CD4-positive, alpha-beta T cell treated with Interleukin-6 at 100 ng/mL for 8 hours (primary cell): Measurements from ENCODE around the gene OCRL.
A peak's percentile ranks its signal among the peaks of the same experiment; 100 is the strongest.

Experiments used
- DNase-seq: peaks from one replicate; pipeline ENCODE4 v3.0.0-alpha.2; 2020; ENCODE audit warnings: mixed read lengths, low spot score

Gene OCRL

DNA sequence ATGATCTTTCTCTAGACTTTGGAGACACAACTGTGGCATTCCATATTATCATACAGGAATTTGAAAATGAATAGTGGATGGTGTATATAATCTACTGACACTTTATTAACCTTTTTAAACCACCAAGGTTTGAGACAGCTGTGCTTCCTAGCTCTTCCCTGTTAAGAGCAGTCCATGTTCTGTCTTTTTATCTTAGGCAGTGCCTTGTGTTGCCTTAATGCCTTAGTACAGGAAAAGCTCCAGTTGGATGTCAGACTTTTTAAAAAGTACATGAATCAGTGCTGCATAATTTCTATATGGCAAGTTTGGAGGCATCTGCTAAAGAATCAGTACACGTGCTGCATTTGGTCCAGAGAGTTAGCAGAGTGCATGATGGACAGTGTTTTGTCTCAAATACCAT, 45.1 kb downstream of the OCRL start:
- DNase-seq, result no peak

DNA sequence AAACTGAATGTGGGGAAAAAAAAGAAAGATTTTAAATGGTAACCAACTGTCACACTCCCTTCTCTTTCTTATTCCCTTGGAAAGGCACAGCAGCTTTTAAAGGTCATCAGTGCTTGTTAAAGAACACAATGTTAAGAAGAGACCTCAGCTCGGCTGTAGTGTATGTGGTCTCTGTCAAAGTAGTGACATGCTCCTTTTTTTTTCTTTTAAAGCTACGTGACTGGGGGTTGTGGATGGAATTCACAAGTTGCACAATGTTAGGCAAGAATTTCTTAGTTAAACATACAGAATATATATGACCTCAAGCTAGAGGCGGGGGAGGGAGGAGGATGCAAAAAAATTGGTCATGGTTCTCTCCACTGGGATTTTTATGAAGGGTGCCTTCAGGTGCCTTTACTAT, 45.6 kb downstream of the OCRL start:
- DNase-seq, result no peak

DNA sequence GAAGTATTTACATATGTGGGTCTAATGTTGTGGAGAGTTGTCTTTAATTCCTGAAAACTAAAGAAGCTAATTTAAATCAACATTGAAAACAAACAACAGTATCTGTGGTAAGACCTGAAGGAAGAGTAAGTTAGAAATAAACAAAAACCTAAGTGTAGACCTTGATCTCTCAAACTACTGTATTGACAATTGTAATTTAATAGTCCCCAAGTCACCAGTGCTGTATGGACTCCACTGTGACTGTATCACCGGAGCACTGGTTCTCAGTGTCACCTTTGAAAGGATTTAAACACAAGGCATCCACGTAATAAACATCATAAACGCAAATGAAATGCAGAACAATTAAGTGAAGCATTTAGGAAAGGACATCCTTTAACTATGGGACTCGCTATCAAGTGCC, 46.4 kb downstream of the OCRL start:
- DNase-seq, result no peak

DNA sequence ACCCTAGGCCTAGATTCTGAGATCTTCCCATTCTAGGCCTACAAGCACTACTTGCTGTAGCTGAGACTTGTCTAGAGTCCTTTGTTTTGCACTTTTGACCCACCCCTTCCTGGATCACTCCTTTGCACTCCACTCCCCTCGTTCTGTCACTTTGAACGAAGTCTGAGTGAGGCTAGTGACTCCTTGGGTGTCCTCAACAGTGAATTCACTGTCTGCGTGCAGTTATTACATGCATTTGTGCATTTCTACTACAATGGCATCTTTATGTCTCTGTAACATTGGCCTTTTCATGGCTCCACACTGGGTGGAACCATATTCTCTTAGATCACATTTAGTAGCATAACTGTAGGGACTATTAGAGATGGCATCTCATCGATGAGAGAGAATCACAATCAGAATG, 50.5 kb downstream of the OCRL start:
- DNase-seq, result no peak

DNA sequence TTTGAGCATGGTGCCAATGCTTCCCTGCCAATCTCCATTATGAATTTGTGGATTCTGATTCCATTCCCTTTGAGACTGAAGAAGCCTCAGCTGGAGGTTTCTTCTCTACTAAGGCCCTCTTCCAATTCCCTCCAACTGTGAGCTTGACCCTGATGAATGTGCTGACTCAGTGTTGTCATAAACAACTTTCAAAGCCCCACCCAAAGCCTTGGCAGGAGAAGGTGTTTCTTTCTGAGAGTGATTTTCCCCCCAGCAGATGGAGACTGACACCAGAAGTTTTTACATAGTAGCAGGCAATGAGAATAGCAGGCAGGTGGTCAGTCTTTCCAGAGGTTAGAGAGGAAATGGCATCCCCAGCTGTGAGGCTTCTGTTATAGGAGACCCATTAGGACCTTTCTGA, 53.1 kb downstream of the OCRL start:
- no peak for DNase-seq

DNA sequence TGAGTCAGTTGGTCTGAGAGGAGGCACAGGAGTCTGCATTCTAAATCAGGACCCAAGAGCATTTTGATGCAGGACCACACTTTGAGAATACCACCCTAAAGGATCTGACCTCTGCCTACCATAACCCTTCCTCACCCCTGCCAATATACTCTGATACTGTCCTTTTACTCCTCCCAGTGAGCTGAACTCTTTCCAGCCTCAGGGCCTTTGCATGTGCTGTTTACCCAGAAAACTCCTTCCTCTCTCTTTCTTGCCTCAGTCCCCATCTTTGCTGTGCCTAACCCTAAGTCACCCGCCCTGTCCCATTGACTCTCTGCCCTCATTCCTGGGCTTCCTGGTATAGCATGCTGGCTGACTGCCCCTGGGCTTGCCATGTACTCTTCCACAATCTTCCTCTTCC, 54.7 kb downstream of the OCRL start:
- no peak for DNase-seq

DNA sequence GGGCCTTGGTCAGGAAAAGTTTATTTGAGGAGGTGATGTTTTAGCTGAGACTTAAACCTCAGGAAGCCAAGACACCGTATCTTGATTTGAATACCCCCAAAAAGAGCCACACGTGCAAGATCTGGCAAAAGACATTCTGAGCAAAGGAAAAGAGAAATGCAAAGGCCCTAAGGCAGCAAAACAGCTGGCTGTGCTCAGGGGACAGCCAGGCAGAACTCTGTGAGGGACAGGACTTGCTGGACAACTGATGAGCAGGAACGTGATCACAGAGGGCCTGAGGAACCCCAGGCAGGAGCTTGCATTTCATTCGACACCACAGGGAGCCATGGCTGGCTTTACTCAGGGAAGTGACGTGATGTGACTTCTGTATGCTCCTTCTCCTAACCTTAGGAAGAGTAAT, 56.0 kb downstream of the OCRL start:
- DNase-seq, result no peak

DNA sequence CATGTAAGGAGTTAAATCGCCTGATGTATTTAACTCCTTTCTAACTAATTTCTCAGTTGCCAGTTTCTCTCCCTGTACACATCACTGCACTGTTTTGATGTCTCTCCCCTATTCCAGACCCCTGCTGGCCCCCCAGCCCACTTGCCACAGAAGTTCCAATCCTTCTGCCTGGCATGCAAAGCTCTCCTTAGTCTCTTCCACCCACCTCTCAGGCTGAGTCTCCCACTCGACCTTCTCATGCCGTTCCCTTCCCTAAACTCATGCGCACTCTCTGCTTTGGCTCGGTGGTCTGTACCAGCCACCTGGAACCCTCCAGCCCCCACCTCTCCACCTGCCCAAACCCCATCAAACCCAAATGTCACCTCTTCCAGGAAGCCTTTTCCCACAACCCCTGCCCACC, 57.8 kb downstream of the OCRL start:
- no peak for DNase-seq

DNA sequence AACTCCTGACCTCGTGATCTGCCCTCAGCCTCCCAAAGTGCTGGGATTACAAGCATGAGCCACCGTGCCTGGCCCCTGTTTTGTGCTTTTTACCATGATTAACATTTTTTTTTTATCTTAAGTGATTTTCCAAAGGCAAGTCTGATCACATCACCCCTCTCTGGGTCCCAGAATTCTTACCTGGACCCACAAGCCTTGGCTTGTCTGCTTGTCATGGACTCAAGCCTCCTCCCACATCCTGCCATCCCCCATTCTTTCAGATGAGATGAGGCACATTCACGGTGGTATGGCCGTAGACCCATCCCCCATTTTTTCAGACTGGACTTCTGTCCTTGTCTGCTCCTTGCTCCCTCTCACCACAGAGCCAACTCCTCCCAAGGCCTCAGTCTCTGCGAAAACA, 59.4 kb downstream of the OCRL start:
- DNase-seq, result no peak

DNA sequence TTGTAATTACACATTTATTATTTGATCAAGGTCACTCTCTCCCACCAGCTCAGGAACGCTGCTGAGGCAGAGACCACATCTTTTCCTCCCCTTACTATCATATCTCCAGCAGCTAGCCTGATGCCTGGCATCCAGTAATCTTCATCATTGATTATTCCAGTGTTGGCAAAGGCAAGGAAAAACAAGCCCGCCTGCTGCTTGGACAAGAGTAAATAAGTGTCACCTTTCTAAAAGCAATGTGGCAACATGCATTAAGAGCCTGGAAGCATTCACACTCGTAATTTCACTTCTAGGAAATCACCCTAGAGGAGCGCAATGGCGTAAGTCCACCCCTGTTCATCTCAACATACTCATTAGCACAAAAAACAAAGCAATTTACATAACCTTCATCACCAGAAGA, 59.9 kb downstream of the OCRL start:
- no peak for DNase-seq

DNA sequence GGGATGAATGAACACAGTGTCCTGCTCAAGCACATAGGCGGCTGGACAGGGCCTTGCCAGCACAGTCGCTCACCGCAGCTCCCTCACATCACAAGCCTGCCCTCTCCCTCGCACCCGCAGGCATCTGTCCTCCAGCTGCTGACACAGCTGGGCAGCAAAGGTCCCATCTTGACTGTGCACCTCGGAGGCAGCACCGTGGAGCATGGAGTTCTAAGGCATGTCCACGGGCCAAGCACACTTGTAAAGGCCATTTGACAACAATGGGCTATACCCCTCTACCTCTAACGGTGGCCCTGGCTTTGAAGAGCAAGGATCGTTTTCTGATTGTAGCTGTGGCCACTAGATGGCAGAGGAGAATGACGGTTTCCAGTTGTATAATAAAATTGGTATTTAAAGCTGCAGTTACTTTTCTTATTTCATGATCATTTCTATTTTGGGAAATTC, 60.9 kb downstream of the OCRL start:
- DNase-seq, result peak; percentile 21

DNA sequence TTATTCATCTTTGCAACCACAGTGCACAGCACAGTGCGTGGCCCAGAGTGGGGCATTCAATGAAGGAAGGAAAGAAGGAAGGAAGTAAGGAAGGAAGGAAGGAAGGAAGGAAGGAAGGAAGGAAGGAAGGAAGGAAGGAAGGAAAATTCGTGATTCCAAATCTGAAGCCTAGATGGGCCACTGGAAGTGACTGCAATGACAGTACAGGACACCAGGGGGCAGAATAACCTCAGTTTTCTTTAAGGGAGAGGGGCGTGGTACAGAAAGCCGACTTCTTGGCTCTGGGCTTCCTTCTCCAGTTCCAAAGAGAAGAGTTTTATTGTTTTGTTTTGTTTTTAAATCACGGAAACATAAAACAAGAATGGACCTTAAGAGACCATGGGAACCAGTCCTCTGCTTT, 66.9 kb downstream of the OCRL start:
- peak; percentile 55 for DNase-seq

DNA sequence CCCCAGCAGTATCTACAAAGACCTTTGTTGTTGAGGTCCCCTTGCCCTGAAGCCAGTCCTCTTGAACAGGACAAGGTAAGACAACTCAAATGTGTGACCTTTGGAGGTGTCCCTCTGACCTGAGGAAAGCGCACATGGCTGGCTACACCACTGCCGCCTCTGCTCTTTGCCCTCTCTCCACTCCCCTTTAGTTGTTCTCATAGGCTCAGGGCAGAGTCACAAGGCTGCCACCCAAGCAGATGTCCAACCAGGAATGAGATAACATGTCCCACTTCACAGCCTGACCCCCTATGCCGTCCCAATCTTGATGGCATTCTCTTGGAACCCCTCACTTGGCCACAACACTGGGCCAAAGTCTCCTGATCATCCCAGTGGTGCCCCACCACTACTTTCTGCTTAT, 68.4 kb downstream of the OCRL start:
- no peak for DNase-seq

DNA sequence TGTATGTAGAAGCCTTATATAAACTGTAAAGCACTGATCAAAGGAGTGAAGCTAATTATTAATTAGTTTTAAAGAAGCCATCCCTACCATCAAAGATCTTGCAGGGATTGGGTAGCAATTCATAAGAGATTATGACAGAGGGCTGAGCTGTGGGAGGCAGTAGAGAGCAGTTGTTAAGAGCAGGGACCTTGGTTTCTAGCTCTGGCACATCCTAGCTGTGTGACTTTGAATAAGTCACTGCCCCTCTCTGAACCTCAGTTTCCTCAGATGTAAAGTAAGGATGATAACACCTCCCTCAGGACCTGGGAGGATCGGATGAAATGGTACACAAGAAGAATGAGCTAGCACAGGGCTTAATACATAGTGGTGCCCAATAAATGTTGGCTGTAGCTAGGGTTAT, 69.3 kb downstream of the OCRL start:
- no peak for DNase-seq

DNA sequence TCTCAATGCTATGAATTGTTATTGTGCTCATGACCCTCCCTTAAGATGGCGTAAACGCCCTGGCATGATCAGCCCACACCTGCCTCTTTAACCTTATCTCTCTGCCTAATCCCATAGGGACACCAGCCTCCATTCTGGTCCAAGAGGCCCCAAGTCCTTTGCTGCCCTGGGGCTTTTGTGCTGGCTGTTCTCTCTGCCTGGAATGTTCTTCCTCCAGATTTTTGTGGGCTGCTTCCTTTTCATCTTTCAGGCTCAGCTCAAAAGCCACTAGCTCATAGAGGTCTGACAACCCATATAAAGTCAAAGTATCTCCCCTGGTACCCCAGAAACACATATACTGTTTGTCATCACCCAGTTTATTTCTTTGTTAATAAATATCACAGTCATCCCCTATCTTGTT, 72.3 kb downstream of the OCRL start:
- DNase-seq, result no peak

DNA sequence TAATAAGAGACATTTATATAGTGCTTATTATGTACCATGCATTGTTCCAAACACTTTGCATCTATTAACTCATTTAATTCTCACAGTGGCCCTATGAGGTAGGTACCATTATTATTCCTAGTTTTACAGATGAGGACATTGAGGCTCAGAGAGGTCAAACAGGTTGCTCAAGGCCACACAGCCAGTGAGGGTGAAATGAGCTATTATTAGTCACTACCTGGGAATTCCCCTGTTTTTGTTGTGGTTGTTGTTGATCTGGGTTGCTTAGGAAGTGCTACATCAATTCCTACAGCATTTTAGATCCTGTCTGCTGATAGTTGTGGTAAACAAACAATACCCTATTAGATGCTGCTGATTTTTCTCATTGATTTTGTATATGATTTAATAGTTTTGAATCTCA, 73.5 kb downstream of the OCRL start:
- DNase-seq, result no peak

DNA sequence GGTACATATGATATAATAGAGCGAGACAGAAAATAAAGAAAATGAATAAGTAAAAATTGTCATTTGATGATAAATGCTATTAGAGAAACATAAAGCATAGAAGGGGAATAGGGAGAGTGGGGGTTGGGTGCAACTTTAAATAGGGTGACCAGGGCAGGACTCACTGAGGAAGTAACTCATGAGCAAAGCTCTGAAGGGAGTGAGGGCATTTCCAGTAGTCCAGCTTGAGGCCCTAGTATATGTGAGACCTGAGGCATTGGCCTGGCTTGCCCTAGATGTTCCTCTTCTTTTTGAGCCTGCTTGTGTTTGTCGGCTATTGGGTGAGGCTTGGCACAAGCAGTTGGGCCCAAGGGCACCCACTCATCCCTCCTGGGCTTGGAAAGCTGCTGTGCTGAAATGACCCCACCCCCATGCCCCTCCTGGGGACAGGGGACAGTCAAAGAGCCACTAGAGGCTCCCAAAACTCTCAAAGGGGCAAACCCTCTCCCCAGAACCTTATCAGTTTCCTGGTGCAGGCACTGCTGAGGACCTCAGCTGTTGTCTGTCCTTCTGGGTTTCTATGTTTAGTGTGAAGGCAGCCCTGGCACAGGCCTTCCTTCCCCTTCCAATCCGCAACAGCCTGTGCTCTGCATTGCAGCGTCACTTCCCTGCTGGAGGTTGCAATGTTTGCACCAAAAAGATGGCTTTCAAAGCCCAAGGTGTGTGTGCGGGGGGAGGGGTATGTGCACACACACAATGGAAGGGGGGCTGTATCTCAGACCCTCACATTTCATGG, 74.6 kb downstream of the OCRL start:
- no peak for DNase-seq

DNA sequence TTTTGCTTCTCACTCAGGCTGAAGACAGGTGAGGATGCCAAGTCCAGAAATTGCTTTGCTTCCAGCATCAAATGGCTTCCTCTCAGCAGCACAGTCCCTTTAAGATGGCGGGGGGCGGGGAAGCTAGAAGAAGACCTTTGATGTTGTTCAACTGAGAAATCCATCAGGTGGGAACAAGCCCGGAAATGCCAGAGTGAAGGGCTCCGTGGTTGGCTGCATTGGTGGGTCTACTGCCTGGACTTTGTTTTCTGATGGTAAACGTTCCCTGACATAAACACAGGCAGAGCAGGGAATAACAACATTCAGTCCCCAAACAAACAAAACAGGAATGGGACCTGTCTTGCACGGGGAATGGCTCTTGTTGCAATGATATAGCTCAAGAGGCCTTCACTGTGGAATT, 77.4 kb downstream of the OCRL start:
- no peak for DNase-seq

DNA sequence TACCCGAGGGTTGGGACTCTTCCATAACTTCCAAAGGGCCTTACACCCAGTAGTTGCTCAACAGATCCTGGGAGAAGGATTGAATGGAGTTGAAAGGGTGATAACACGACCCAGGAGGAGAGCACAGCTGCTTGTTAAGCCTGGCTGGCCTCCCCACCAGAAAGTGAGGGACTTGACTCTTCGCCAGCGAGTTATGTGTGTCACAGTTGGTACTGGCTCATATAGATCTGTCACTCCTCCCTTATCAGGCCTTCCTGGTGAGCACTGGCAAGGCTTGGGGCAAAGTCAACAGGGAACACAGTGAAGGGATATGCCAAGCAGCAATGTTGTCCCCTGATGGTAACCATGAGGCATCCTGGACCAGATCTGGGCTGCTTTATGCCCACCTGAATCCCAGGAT, 78.9 kb downstream of the OCRL start:
- DNase-seq, result no peak

DNA sequence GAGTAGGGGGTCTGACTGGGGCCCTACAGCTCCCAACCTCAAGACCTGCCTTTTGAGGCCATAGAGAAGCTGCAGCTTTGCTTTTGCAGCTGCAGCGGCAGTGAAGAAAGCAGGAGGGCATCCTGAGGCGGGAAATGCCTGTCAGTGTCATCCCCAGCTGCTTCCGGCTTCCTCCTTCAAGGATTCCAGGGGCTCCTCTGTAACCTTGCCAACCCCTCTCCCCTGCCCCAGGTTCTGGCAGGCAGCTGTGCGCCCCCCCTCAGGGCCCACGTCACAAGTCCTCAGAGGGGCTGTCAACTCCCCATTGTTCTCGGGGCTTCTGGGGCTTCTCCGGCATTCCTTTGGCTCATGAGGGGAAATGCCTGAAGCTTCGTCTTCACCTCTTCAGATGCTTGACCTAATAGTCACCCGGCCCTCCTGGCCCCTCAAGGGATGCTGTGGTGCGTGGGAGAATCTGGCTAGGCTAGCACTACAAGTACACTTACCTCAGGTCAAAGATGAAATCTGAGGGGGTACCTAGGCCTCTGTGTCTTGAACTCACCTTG, 82.8 kb downstream of the OCRL start:
- no peak for DNase-seq

DNA sequence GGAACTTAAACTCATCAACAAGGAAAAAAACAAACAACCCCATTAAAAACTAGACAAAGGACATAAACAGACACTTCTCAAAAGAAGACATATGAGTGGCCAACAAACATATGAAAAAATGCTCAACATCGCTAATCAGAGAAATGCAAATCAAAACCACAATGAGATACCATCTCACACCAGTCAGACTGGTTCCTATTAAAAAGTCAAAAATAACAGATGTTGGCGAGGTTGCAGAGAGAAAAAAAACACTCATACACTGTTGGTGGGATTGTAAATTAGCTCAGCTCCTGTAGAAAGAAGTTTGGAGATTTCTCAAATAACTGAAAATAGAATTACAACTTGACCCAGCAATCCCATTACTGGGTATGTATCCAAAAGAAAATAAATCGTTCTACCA, 86.0 kb downstream of the OCRL start:
- DNase-seq, result no peak

DNA sequence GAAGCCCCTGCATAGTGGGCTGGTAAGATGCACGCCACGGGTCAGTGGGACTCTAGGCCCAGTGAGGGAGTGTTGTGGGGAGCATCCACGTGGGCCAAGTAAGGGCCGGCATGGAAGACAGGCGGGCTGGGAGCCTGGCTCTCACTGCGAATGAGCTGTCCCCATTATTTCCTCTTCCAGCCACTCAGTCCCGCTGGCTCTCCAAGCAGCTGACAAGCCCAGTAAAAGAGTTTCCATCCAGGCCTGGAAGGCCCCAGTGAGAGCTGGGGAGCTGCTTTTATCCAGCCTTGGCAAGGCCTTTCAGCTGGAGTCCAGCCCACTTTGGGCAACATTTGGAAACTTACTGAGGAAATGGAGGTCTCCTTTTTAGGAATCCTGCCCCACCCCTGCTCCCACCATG, 89.8 kb downstream of the OCRL start:
- DNase-seq, result no peak

DNA sequence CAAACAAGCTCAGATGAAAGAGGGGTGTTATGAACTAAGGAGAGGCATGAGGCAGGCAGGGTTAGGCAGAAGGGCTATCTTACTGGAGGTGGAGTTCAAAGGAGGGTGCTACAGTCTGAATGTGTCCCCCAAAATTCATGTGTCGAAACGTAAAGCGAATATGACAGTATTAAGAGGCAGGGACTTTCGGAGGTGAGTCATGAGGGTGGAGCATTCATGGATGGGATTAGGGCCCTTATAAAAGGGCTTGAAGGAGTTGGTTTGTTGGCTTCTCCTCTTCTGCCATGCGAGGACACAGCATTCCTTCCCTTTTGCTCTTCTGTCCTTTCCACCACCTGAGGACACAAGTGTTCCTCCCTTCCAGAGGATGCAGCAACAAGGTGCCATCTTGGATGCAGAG, 91.8 kb downstream of the OCRL start:
- no peak for DNase-seq

DNA sequence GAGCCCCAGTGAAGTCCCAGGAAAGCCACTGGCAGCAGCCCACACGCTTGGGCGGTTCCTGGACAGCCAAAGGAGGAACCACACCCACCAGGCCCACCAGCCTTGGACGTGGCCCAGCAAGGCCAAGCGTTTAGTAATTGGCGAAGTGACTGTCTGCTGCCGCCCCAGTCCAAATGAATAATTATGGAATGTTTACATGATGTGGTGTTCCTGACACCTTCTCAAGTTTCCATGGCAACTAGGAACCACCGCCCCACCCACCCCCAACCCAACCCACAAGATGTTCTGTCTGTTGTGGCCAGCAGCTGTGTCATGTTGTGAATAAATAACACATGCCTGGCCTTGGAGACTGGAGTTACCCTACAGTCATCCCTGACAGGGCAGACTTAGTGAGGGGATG, 92.4 kb downstream of the OCRL start:
- no peak for DNase-seq
